Measurements from ENCODE around the gene DHRS7C. TPM values are rescaled to one million over a fixed set of nuclear protein-coding genes. Genes with fewer than 3 reads are reported as not detected.

Gene DHRS7C
- total and polyA plus RNA-seq, 2 donors (not counting 3 experiments of a cell fraction or from before 2014, with no cell fraction given), result not detected

DNA sequence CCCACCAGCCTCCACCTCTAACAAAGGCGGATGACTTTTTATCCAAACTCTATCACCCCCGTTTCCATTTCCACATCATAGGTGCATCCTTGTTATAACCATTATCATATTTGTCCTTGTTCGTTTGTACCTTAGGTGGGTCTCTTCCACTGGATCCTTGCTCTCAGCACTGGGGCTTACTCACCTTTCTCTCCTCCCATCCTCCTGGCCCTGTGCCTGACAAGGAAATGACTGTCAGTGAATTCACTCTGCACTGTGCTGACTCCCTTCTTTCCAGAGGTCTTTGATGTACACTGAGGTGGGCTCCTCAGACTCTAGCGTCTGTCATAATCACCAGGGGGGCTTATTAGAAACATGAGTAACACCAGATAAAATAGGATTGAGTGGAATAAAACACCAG is 27.4 kb upstream of the DHRS7C start:
- no TSS peak for BruUV-seq (replicated peaks)
- intact Hi-C loops (cut with micrococcal nuclease), result no loop called here
- H3K27ac ChIP-seq (ENCODE audit: insufficient read depth, low read depth, low read length), result no peak overlapping the region
- no peaks in the 10 kb centered on the region for H4K20me1 ChIP-seq (replicated peaks; ENCODE audit: control insufficient read depth, extremely low read depth, insufficient read depth, low read length)
- no peak for FAIRE-seq
- H3K9me3 ChIP-seq (replicated peaks; ENCODE audit: control insufficient read depth, insufficient read depth, low read length), result peaks cover 5% of the 10 kb centered on the region
- POLR2A ChIA-PET, result no interaction called here
- H3K4me3 ChIP-seq (replicated peaks in 1 of 3; ENCODE audit: insufficient read depth in 1 of 3, low read depth in 1 of 3, low read length in 3 of 3), result no peak overlapping the region
- no peak overlapping the region for H2AFZ ChIP-seq (ENCODE audit: low read depth, low read length)
- dilution Hi-C loops (cut with MboI; ENCODE audit: extremely low pct_ligation_motif_present, low sequenced_read_pairs), result no loop called here
- no peak overlapping the region for H3K9ac ChIP-seq (replicated peaks; ENCODE audit: extremely low read depth, insufficient read depth, low read length)
- no peaks in the 10 kb centered on the region for H3K36me3 ChIP-seq (ENCODE audit: control insufficient read depth in 2 of 2, extremely low read depth in 1 of 2, insufficient read depth in 2 of 2, low read length in 2 of 2)
- H3K4me1 ChIP-seq (ENCODE audit: control insufficient read depth, extremely low read depth, insufficient read depth, low read length), result no peaks in the 10 kb centered on the region
- no peak for DNase-seq (ENCODE audit: low read depth, low spot score)
- no peaks in the 10 kb centered on the region for H3K27me3 ChIP-seq (ENCODE audit: control insufficient read depth in 2 of 2, insufficient read depth in 2 of 2, low read length in 2 of 2)
- H3K9me1 ChIP-seq (replicated peaks; ENCODE audit: control insufficient read depth, extremely low read depth, insufficient read depth, low read length), result no peaks in the 10 kb centered on the region
- no peak overlapping the region for H3K4me2 ChIP-seq (ENCODE audit: insufficient read depth, low read length)
- CTCF ChIA-PET, result no interaction called here
- TF ChIP-seq MYC (IDR thresholded peaks at IDR 0.05; ENCODE audit: low read depth, low read length), result no peak
- TF ChIP-seq, protein P1, sequence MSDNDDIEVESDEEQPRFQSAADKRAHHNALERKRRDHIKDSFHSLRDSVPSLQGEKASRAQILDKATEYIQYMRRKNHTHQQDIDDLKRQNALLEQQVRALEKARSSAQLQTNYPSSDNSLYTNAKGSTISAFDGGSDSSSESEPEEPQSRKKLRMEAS (IDR thresholded peaks at IDR 0.05; ENCODE audit: insufficient read depth, insufficient read length), result no peak
- TF ChIP-seq GATA2 (IDR thresholded peaks at IDR 0.05; ENCODE audit: insufficient read depth, insufficient read length, low read depth, low read length), result no peak
- no peak for TF ChIP-seq JUN (IDR thresholded peaks at IDR 0.05; ENCODE audit: borderline replicate concordance, insufficient read depth, insufficient read length, low read depth)
- no peak for TF ChIP-seq EZH2 (IDR thresholded peaks at IDR 0.05; ENCODE audit: borderline replicate concordance, low read depth, low read length, severe bottlenecking)
- TF ChIP-seq POLR2A (IDR thresholded peaks at IDR 0.05; ENCODE audit: low read depth, low read length), result no peak
- TF ChIP-seq FOS (IDR thresholded peaks at IDR 0.05; ENCODE audit: borderline replicate concordance, insufficient read depth, low read length), result no peak
- TF ChIP-seq, protein P2, sequence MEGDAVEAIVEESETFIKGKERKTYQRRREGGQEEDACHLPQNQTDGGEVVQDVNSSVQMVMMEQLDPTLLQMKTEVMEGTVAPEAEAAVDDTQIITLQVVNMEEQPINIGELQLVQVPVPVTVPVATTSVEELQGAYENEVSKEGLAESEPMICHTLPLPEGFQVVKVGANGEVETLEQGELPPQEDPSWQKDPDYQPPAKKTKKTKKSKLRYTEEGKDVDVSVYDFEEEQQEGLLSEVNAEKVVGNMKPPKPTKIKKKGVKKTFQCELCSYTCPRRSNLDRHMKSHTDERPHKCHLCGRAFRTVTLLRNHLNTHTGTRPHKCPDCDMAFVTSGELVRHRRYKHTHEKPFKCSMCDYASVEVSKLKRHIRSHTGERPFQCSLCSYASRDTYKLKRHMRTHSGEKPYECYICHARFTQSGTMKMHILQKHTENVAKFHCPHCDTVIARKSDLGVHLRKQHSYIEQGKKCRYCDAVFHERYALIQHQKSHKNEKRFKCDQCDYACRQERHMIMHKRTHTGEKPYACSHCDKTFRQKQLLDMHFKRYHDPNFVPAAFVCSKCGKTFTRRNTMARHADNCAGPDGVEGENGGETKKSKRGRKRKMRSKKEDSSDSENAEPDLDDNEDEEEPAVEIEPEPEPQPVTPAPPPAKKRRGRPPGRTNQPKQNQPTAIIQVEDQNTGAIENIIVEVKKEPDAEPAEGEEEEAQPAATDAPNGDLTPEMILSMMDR (IDR thresholded peaks at IDR 0.05; ENCODE audit: extremely low read depth in 1 of 2, insufficient read depth in 1 of 2, low read depth in 1 of 2, low read length in 2 of 2), result no peak
- no peak for TF ChIP-seq POLR2AphosphoS5 (IDR thresholded peaks at IDR 0.05; ENCODE audit: insufficient read depth, low read depth, low read length)
- no peaks in the 10 kb centered on the region for H3K79me2 ChIP-seq (ENCODE audit: control insufficient read depth, insufficient read depth, low read length)

Data from endothelial cell of umbilical vein (primary cell).